ENCODE data around the gene OCIAD2.

OCIAD2 gene

DNA sequence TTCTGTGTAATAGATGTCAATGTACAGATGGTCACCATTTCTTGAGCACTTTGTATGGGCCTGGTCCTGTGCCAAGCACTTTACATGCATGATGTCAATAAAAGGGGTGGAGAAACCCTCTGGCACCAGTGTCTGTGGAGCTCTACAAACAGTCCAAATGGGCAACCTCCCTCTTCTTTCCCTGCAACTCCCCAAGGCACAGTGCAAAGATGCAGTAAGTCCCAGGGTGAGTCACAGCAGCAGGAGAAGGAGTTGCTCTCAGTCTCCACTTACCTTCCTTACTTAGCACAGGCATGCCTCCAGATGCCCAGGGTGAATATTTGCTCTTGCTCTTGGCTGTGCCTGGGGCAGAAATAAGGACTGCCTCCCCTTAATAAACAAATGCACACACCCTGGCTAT lies 4.3 kb downstream of the OCIAD2 start:
- no peak overlapping the region for H3K4me3 ChIP-seq (ENCODE audit: control insufficient read depth, low read depth, low read length)
- TF ChIP-seq CTCF (conservative IDR thresholded peaks at IDR 0.05; ENCODE audit: control insufficient read depth, insufficient read depth, low read depth, low read length): no peak
- peak; percentile 73 for DNase-seq (ENCODE audit: low read depth)

DNA sequence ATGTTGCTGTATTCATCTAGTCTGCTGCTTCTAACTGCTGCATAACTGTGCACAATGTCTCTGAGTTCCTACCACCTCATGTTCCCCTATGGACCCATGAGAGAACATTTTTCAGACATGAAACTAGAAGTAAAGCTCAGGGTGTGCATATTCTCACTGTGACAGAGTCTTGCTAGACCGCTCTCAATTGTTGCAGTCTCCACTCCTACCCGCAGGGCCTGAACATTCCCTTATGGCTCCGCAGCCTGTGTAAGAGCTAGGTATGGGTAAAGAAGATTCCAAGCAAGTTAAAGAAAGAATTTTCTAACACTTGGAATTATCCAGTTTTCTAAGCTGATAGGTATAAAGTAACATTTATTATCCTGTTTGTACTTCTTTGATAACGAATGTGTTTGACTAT lies 5.4 kb downstream of the OCIAD2 start:
- no peak overlapping the region for H3K4me3 ChIP-seq (ENCODE audit: control insufficient read depth, low read depth, low read length)
- no peak for TF ChIP-seq CTCF (conservative IDR thresholded peaks at IDR 0.05; ENCODE audit: control insufficient read depth, insufficient read depth, low read depth, low read length)
- DNase-seq (ENCODE audit: low read depth): no peak

DNA sequence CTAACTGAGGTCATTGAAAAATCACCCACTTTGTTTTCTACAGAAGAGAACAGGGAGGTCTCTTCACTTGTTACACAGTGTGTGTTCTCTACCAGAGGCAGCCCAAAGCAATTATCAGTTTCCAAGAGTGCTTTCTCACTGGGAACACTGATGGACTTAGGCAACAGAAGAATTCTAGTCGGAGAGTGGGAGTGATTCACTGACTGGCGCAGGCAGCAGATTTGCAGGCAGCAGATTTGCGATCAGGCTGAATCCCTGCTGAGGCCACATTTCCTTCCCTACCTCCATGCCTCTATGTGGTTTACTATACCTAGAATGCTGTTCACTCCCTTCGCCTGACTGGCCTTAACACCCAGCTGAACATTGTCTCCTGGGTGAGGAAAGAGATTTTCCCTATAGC lies 6.6 kb downstream of the OCIAD2 start:
- DNase-seq (ENCODE audit: low read depth): peak; percentile 69
- TF ChIP-seq CTCF (conservative IDR thresholded peaks at IDR 0.05; ENCODE audit: control insufficient read depth, insufficient read depth, low read depth, low read length): no peak
- no peak overlapping the region for H3K4me3 ChIP-seq (ENCODE audit: control insufficient read depth, low read depth, low read length)

- no peak for DNase-seq (ENCODE audit: low read depth)
- no peak for TF ChIP-seq CTCF (conservative IDR thresholded peaks at IDR 0.05; ENCODE audit: control insufficient read depth, insufficient read depth, low read depth, low read length)
- H3K4me3 ChIP-seq (ENCODE audit: control insufficient read depth, low read depth, low read length): no peak overlapping the region
Measured at GRCh38 chr4:48899432-48899749, 7.2 kb downstream of the OCIAD2 start.

DNA sequence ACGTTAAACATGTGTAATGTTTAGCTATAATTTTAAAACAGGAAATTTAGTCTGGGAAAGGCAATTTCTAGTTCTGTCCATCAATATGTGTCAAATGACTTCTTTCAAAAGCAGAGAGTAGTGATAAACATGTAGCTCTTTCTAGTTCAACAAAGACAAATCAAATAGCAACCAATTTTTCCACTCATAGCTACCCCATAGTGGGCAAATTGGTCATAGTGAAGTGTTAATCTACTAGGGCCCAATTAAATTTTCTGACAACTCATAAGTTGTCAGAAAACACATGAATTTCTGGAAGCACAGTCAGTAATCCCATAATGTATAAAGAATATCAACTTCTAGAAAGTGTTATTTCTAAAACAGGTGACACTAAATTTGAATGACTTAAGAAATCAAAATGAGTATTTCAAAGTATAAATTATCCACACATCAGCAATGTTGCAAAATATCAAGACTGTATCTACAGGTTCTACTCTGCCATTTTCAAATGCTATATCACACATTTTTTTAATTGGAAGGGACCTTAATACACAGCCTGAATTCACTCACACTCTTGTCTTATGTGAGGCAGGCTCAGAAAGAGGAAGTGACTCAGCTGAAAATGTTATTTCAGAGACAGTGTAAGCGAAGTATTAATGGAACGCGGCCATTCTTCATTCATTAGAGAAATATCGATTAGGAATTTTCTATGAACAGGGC lies 7.7 kb downstream of the OCIAD2 start:
- DNase-seq (ENCODE audit: low read depth): peak; percentile 19
- H3K4me3 ChIP-seq (ENCODE audit: control insufficient read depth, low read depth, low read length): no peak overlapping the region
- no peak for TF ChIP-seq CTCF (conservative IDR thresholded peaks at IDR 0.05; ENCODE audit: control insufficient read depth, insufficient read depth, low read depth, low read length)

- no peak for TF ChIP-seq CTCF (conservative IDR thresholded peaks at IDR 0.05; ENCODE audit: control insufficient read depth, insufficient read depth, low read depth, low read length)
- no peak for DNase-seq (ENCODE audit: low read depth)
- no peak overlapping the region for H3K4me3 ChIP-seq (ENCODE audit: control insufficient read depth, low read depth, low read length)
Measured at GRCh38 chr4:48896845-48897244, 9.7 kb downstream of the OCIAD2 start.

Data from fibroblast of mammary gland (primary cell).